ENCODE measurements around the gene FMO1.

GRCh38 chr1:171329251-171329650 lies 81.0 kb downstream of the FMO1 start:
- TF ChIP-seq CTCF (conservative IDR thresholded peaks at IDR 0.05; ENCODE audit: low read depth, low read length) (no peak), EZH2 (IDR thresholded peaks at IDR 0.05; ENCODE audit: borderline replicate concordance, low read depth, low read length, poor library complexity, severe bottlenecking) (no peak)
